ENCODE measurements around the gene SZRD1. TPM values are rescaled to one million over a fixed set of nuclear protein-coding genes. Genes with fewer than 3 reads are reported as not detected.
A peak's percentile ranks its signal among the peaks of the same experiment; 100 is the strongest.
"Not testable (repeated sequence)": the region's sequence is repeated elsewhere in the genome, so short reads cannot be mapped to it uniquely, and the experiment has no call there.

Gene SZRD1, protein sequence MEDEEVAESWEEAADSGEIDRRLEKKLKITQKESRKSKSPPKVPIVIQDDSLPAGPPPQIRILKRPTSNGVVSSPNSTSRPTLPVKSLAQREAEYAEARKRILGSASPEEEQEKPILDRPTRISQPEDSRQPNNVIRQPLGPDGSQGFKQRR
- total RNA-seq: 100 to 1,000 TPM; 123 to 133 TPM
- total RNA-seq: 88.7 to 114 reads per million in 2 donors

DNA sequence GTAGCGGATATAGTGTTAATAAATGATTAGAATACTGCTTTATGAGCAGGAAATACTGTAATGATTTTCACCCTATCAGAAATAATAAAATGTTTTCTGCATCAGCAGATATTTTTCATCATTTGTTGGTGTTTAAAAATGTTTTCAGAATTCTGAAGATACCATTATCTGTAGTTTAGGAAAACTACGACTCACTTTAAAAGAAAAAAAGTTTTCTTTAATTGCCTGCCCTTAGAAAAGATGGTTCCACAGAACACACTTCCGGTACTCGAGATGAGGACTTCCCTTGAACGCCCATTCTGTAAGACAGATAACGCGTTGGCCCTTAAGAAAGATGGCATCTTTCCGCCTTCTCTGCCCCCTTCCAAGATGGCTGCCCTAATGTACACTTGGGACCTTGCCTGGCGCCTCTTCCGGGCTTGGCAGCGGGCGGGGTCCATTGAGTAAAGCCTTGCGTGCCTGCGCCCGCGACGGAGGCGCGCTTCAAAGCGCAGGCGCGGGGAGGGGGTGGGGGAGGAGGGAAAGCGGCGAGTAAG lies at the start of gene SZRD1:
SZRD1 (plus strand) TSS at position 521 of the 536 bp plus-strand sequence. CDS start 16 bp downstream, outside the sequence.
- peak; percentile 88 for ATAC-seq
- peaks cover 20% of the 10 kb centered on the region for H3K4me1 Mint-ChIP-seq
- H3K9me3 ChIP-seq (ENCODE audit: control insufficient read depth, low read length, poor library complexity, severe bottlenecking): no peaks in the 10 kb centered on the region
- peak within 1 kb of the TSS; percentile 98 for H3K27ac Mint-ChIP-seq
- H3K4me3 Mint-ChIP-seq: peak within 1 kb of the TSS; percentile 97
- no peaks in the 10 kb centered on the region for H3K27me3 Mint-ChIP-seq
- DNase-seq: peak; percentile 89 to 95 (median 93)
- H3K36me3 Mint-ChIP-seq (ENCODE audit: low read depth): no peaks in the 10 kb centered on the region

DNA sequence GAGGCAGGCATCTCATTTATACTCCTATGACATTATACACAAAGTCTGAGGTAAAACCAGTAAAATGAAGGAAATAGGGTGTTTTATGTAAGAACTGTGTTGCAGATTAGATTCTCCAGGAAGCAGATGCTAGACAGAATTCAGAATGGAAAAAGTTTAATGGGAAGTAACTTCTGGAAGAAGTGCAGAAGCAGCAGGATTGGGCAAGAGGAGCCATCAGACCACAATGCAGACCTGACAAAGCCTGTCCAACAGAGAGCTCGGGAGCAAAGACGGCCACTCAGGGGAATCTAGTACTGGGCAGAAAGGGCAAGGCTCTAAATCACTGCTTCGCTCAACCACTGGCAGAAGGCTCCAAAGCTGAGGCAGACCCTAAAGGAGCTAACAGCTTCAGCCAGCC lies 48.5 kb upstream of the SZRD1 start:
- Mint-ChIP-seq H3K27ac (no peak overlapping the region), H3K4me3 (no peak overlapping the region), H3K36me3 (ENCODE audit: low read depth) (peaks cover 2% of the 10 kb centered on the region), H3K4me1 (peaks cover 12% of the 10 kb centered on the region), H3K27me3 (no peaks in the 10 kb centered on the region)
- H3K9me3 ChIP-seq (ENCODE audit: control insufficient read depth, low read length, poor library complexity, severe bottlenecking): no peaks in the 10 kb centered on the region
- DNase-seq (no peak), ATAC-seq (no peak)

DNA sequence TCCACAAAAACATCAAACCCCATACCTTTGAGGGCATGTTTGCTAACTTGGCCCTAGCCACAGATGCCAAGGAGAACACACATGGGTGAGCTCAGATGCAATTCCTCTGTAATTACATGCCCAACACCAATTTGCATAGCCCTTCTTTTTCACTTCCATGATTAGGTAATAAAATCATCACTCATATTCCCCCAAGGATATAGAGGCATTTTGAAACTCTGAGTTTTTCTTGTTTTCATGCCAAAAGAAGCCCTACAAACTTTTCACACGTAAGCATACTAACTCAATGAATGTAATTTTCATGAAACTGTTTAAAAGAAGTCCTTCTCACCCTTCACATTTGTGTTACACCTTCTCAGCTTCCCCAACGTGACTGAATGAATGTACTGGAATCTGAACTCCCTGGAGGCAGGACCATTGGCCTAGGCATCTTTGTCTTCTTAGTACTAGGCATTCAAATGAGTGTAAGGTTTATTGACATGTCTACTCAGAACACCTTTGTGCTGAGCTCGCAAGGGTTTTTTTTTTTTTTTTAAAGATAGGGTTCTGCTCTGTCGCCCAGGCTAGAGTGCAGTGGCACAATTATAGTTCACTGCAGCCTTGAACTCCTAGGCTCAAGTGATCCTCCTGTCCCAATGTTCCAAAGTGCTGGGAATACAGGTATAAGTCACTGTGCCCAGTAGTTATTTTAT lies 45.7 kb upstream of the SZRD1 start:
- DNase-seq (no peak), ATAC-seq (no peak)
- peaks cover 2% of the 10 kb centered on the region for H3K36me3 Mint-ChIP-seq (ENCODE audit: low read depth)
- no peaks in the 10 kb centered on the region for H3K9me3 ChIP-seq (ENCODE audit: control insufficient read depth, low read length, poor library complexity, severe bottlenecking)
- H3K4me1 Mint-ChIP-seq: peaks cover 16% of the 10 kb centered on the region
- no peak overlapping the region for H3K4me3 Mint-ChIP-seq
- no peak overlapping the region for H3K27ac Mint-ChIP-seq
- no peaks in the 10 kb centered on the region for H3K27me3 Mint-ChIP-seq

DNA sequence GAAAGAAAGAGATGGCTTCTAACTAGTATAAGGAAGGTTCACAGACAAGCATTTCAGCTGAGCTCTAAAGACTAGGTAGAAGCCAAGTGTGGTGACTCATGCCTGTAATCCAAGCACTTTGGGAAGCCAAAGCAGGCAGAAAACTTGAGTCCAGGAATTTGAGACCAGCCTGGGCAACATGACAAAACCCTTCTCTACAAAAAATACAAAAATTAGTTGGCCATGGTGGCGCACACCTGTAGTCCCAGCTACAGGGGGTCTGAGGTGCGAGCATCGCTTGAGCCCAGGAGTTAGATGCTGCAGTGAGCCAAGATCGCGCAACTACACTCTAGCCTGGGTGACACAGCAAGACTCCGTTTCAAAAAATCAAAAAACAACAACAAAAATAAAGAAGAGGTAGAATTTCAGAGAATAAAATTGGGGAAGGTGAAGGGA lies 42.6 kb upstream of the SZRD1 start:
- no peaks in the 10 kb centered on the region for H3K9me3 ChIP-seq (ENCODE audit: control insufficient read depth, low read length, poor library complexity, severe bottlenecking)
- Mint-ChIP-seq H3K27me3 (no peaks in the 10 kb centered on the region), H3K4me3 (no peak overlapping the region), H3K36me3 (ENCODE audit: low read depth) (peaks cover 2% of the 10 kb centered on the region), H3K27ac (peak overlapping the region; percentile 71), H3K4me1 (peaks cover 15% of the 10 kb centered on the region)
- no peak for DNase-seq
- no peak for ATAC-seq

DNA sequence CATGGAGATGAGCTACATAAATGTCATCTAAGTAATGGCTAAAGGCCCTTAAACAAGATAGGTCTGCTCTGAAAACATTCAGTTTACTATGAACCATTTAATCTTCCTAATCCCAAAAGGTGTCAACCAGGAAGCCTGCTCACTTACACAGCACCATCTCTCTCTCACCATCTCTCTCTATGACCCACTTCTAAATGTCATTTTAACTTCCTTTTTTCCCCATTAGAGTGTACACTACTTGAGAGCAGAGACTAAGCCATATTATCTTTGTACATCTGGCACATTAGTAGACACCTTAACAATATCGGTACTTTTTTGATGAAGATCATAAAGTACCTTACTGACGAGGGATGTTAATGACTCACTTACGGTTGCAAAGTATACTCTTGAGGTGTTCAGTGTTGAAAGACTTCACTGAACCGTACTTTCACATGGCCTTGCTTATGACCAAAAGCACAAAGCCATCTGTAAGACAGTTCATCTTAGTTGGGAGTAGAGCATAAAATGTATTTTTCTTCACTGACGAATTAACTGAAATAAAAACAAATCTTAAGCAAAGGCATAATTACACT lies 40.1 kb upstream of the SZRD1 start:
- H3K27ac Mint-ChIP-seq: peak overlapping the region; percentile 43
- DNase-seq (no peak), ATAC-seq (no peak)
- no peaks in the 10 kb centered on the region for H3K27me3 Mint-ChIP-seq
- peaks cover 13% of the 10 kb centered on the region for H3K4me1 Mint-ChIP-seq
- peaks cover 2% of the 10 kb centered on the region for H3K36me3 Mint-ChIP-seq (ENCODE audit: low read depth)
- H3K9me3 ChIP-seq (ENCODE audit: control insufficient read depth, low read length, poor library complexity, severe bottlenecking): no peaks in the 10 kb centered on the region
- H3K4me3 Mint-ChIP-seq: no peak overlapping the region

DNA sequence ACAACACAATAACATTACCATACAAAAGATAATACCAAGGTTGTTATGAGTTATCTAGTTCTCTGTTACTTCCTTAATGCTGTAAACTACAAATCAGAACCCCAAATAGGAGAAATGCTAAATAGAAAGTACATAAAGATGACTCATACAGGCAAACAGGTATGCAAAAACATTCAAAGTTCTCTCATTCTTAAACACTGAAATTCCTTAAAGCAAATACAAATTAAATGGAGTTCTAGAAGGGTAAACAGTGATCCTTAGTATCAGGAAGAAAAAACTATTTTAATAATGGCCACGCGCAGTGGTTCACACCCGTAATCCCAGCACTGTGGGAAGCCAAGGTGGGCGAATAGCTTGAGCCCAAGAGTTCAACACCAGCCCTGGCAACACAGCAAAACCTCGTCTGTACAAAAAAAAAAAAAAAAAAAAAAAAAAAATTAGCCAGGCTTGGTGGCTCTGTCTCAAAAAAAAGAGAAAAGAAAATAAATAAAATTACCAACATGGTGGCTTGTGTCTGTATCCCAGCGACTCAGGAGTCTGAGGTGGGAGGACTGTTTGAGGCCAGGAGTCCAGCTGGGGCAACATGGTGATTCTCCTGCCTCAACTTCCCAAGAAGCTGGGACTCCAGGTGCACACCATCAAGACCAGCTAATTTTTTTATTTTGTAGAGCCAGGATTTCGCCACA lies 32.2 kb upstream of the SZRD1 start:
- Mint-ChIP-seq H3K4me3 (no peak overlapping the region), H3K4me1 (peaks cover 19% of the 10 kb centered on the region), H3K27ac (no peak overlapping the region), H3K36me3 (ENCODE audit: low read depth) (no peaks in the 10 kb centered on the region), H3K27me3 (no peaks in the 10 kb centered on the region)
- no peaks in the 10 kb centered on the region for H3K9me3 ChIP-seq (ENCODE audit: control insufficient read depth, low read length, poor library complexity, severe bottlenecking)
- ATAC-seq (no peak), DNase-seq (no peak)

DNA sequence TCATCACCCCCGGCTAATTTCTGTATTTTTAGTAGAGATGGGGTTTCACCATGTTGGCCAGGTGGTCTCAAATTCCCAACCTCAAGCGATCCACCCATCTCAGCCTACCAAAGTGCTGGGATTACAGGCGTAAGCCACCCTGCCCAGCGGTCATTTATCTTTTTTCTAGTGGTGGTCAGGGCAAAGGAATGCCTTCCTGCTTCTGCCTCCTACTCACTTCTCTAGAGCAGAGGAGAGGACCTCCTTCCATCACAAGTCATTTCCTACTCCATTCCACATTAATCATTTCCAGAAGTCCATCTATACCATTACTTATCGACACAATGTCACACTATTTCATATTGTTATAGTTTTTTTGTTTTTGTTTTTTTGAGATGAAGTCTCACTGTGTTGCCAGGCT lies 28.1 kb upstream of the SZRD1 start:
- H3K9me3 ChIP-seq (ENCODE audit: control insufficient read depth, low read length, poor library complexity, severe bottlenecking): no peaks in the 10 kb centered on the region
- no peak for DNase-seq
- H3K36me3 Mint-ChIP-seq (ENCODE audit: low read depth): no peaks in the 10 kb centered on the region
- ATAC-seq: no peak
- H3K4me3 Mint-ChIP-seq: no peak overlapping the region
- H3K27me3 Mint-ChIP-seq: no peaks in the 10 kb centered on the region
- H3K27ac Mint-ChIP-seq: no peak overlapping the region
- peaks cover 22% of the 10 kb centered on the region for H3K4me1 Mint-ChIP-seq

GRCh38 chr1:16340673-16341072 lies 26.4 kb upstream of the SZRD1 start:
- Mint-ChIP-seq H3K4me3 (no peak overlapping the region), H3K36me3 (ENCODE audit: low read depth) (no peaks in the 10 kb centered on the region), H3K27me3 (no peaks in the 10 kb centered on the region), H3K4me1 (peaks cover 14% of the 10 kb centered on the region), H3K27ac (no peak overlapping the region)
- DNase-seq (no peak), ATAC-seq (no peak)
- no peaks in the 10 kb centered on the region for H3K9me3 ChIP-seq (ENCODE audit: control insufficient read depth, low read length, poor library complexity, severe bottlenecking)

- H3K4me3 Mint-ChIP-seq: no peak overlapping the region
- H3K9me3 ChIP-seq (ENCODE audit: control insufficient read depth, low read length, poor library complexity, severe bottlenecking): no peaks in the 10 kb centered on the region
- no peaks in the 10 kb centered on the region for H3K36me3 Mint-ChIP-seq (ENCODE audit: low read depth)
- no peaks in the 10 kb centered on the region for H3K27me3 Mint-ChIP-seq
- ATAC-seq: no peak
- no peak overlapping the region for H3K27ac Mint-ChIP-seq
- no peak for DNase-seq
- H3K4me1 Mint-ChIP-seq: peaks cover 13% of the 10 kb centered on the region
Measured at GRCh38 chr1:16342331-16343062, 24.5 kb upstream of the SZRD1 start.

GRCh38 chr1:16343276-16343675 lies 23.8 kb upstream of the SZRD1 start:
- H3K27ac Mint-ChIP-seq; ATAC-seq; H3K27me3 Mint-ChIP-seq; H3K36me3 Mint-ChIP-seq (ENCODE audit: low read depth); H3K4me3 Mint-ChIP-seq; H3K9me3 ChIP-seq (ENCODE audit: control insufficient read depth, low read length, poor library complexity, severe bottlenecking); DNase-seq: not testable (repeated sequence)
- H3K4me1 Mint-ChIP-seq: peaks cover 17% of the 10 kb centered on the region

DNA sequence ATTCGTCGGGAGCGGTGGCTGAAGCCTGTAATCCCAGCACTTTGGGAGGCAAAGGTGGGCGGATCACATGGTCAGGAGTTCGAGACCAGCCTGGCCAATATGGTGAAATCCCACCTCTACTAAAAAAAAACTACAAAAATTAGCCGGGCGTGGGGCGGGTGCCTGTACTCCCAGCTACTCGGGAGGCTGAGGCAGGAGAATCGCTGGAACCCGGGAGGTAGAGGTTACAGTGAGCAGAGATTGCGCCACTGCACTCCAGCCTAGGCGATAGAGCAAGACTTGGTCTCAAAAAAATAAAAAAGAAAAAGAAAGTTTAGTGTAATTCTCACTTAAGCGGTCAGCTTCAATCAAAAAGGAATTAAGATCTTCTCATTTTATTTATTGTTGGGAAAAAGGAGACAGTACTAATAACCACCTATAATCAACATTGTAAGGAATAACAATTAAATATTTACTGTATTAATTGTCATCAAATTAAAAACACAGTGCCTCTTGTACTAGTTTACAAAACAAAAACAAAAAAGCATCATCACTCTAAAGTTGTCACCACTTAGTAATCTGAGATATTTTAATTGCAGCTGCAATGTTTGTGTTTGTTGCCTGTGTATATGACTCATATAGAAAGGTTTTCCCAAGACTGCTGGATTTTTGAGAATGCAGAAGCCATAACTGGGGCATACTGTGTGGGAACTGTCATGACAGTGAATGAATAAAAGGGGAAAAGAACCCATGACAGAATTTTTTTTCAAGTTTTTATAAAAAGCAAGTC lies 18.4 kb upstream of the SZRD1 start:
- ATAC-seq: no peak
- Mint-ChIP-seq H3K27ac (peak overlapping the region; percentile 2), H3K4me3 (peak overlapping the region; percentile 25), H3K36me3 (ENCODE audit: low read depth) (no peaks in the 10 kb centered on the region), H3K4me1 (peaks cover 30% of the 10 kb centered on the region), H3K27me3 (no peaks in the 10 kb centered on the region)
- DNase-seq: no peak
- H3K9me3 ChIP-seq (ENCODE audit: control insufficient read depth, low read length, poor library complexity, severe bottlenecking): no peaks in the 10 kb centered on the region

DNA sequence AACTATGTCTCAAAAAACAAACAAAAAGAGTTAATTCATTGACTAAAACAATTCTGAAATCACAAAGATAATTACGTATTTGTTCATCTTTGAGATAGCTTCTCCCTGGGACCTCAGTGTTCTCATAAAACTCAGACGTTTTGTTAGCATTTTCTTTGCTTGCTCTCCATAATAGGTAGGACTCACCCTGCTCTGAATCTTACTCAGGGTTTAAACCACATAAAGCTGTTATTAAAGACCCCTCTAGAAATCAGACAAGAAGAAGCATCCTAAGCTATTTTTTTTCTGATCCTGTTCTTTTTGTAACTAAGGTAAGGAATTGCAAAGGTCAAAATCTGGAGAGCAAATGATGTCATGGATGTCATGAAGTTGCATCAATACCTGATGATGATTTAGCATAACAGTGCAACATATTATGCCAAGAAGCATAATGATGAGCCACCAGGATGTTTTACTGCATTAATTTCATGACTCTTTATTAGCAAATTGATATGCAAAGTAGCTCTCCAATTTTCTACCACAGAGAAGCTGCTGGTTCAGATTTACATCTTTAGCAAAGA lies 17.1 kb upstream of the SZRD1 start:
- ATAC-seq (no peak), DNase-seq (no peak)
- Mint-ChIP-seq H3K36me3 (ENCODE audit: low read depth) (no peaks in the 10 kb centered on the region), H3K4me1 (peaks cover 30% of the 10 kb centered on the region), H3K4me3 (no peak overlapping the region), H3K27me3 (no peaks in the 10 kb centered on the region), H3K27ac (peak overlapping the region; percentile 92)
- H3K9me3 ChIP-seq (ENCODE audit: control insufficient read depth, low read length, poor library complexity, severe bottlenecking): no peaks in the 10 kb centered on the region
